Ramos (cell line): ENCODE results near the gene MINDY4.

Source experiments
- in situ Hi-C: fragments of 300-500 bp; cut with MboI; formaldehyde crosslinking; loops from one replicate; pipeline ENCODE4 v1.14.3; 2022; ENCODE audit warnings: low sequenced_read_pairs; ENCODE audit not compliant: unreplicated experiment

MINDY4 gene

DNA sequence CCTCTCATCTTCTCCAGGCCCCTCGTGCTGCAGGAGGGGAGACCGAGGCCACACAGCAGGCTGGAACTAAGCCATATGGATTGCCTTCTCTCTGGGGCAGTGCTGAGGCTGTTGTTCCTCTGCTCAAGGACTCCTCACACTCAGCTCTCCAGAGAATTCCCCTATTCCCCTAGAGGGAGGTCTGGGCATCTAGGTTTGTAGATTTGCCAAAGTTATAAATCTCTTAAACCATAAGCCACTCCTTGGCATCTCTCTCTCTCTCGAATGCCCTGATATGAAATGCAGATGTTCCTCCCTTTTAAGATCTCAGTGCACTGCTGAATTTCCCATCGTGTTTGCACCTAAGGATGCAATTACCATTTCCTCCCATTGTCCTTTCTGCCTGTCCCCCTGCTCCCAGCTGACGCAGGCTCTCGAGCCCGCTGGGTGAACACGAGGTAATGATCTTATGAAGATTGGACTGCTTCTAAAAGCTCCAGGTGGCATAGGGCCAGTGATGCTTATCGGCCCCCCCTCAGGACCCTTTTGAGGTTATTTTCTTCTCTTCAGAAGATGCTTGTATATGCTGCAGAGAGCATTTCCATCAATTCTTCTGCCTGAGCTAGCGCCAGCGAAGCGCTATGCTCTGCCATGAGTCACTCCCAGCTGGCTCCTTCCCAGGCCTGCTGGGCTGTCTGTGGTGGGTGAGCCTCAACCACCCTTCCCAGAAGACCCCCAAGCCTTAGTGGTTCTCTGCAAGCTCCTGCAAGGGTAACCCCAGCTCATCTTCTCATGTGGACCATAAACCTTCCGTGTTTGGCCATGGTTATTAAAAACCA, 98.8 kb downstream of the MINDY4 start:
- in situ Hi-C loops, result no loop called here

DNA sequence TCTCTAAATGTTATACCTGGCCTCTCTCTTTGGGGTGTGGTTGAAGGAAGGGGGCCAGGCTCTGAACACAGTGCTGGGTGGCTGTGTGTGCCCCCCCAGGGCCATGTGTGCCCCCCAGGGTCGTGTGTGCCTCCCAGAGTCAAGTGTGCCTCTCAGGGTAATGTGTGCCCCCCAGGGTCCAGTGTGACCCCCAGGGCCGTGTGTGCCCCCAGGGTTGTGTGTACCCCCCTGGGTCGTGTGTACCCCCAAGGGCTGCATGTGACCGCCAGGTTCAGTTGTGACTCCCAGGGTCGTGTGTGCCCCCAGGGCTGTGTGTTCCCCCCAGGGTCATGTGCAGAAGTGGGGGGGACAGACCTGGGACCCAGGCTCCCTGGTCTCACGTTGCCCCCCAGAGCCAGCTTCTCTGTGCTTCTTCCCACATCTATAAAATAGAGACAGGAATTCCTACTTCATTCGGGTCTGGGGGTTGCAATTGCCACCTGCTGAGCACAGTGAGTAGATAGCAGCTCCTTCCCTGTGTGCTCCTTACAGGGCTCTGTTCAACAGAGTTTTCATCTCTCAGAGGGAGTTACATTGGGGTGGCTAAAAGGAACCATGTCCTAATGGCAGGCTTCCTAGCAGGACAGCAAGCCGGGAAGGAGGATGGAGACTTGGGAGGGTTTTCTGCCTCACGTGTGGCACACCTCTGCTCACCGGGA, 99.8 kb downstream of the MINDY4 start:
- in situ Hi-C loops, result no loop called here

DNA sequence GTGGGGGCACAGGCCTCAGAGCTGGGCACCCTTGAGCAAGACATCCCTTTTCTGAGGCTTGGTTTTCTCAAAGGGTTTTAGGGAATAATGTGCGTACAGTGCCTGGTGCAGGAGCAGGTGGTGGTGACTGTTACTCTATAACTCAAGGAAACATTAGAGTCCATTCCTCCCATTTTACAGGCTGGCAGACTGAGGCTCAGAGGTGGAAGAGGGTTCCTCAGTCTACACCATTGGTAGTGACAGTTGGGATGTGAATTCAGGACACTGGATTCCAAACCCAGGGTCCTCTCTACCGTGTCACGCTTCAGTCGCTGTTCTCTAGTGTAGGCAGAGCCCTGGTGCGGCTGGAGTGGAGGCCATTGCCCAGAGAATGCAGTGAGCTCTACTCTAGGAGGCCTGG, 100.4 kb downstream of the MINDY4 start:
- in situ Hi-C loops, result no loop called here

DNA sequence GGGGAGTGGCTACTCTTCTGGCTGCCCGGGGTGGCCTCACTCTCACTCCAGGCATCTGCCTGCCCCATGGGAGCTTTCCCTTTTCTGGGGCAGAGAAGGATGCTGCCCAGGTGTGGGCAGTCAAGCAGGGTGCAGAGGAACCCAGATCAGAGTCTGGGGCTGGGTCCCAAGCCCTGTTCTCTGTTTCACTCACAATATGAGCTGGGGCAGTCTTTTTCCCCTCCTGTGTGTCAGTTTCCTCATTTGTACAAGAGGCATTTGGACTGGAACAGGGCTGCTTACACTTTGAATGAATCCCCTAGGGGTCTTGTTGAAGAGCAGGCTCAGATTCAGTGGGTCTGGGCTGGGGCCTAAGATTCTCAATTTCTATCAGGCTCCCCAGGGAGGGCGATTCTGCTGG, 102.0 kb downstream of the MINDY4 start:
- in situ Hi-C loops, result no loop called here

DNA sequence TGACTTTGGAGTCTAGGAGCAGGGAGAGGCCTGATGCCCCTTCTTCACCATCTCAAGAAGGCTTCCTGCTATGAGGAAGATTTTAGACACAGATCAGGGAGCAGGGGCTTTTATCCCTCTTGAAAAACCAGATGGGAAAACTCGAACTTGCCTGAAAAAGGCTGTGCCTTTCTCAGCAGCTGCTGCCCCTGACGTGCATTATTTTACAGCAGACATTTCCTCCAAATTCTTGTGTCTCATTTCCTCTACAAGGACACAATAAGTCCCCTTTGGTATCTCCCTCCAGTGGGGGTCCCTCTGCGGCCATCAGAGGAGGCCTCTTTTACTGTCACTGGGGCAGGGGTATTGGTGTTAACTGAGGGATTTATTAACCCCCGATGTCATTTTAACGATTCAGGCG, 102.4 kb downstream of the MINDY4 start:
- in situ Hi-C loops, result no loop called here

DNA sequence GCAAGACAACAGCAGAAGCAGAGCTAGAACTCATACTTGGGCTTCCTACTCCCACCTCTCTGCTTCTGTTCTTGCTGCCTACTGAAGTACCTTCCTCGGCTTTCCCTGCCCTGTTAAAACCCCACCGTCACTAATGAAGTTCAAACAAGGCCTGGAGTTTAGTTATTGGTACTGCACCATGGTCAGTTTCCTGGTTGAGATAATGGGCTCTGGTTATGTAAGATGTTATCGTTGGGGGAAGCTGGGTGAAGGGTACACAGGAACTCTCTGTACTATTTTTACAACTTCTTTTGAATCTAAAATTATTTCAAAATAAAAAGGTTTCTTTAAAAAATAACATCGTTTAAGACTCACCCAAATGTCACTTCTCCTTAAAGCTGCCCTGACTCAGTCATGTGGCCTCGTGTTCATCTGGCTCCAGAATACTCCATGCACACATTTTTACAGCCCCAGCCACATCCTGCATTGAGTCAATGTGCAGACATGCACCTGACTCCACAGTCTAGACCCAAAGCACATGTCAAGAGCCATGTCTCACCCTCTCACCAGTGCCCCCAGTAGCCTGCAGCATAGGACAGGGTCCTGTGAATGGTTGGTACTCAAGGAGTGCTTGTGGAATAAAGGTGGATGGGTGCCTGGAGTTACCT, 103.6 kb downstream of the MINDY4 start:
- in situ Hi-C loops, result no loop called here

DNA sequence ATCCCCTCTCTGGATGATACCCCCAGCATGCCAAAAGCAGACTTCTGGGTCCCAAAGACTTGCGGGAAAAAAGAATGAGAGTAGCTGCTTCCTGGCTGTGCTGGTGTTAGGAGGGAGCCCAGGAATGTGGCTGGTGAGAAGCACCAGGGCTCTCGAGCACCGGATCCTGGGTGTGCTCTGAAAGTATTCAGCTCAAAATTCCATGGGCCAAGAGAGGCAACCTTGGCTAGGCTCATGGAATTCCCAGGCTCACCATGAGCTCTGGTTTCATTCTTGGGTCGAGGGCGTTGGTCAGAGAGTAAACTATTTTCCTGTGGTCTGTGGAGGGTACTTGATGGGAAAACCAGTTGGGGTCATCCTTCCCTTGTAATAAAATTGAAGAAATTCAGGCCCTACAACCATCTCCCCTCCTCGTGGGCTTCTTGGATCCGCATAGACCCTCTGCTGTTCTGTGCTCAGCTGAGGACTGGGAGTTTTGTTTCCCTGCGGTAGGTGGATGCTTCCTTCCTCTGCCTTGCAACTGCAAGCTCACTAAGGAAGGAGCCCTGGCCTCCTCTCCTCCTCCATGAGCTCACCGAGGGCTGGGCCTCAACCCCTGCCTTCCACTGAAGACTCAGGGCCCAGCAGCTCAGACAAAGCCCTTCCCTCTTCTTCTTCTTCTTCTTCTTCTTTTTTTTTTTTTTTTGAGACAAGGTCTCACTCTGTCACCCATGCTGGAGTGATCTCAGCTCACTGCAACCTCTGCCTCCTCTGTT, 106.0 kb downstream of the MINDY4 start:
- in situ Hi-C loops, result no loop called here

DNA sequence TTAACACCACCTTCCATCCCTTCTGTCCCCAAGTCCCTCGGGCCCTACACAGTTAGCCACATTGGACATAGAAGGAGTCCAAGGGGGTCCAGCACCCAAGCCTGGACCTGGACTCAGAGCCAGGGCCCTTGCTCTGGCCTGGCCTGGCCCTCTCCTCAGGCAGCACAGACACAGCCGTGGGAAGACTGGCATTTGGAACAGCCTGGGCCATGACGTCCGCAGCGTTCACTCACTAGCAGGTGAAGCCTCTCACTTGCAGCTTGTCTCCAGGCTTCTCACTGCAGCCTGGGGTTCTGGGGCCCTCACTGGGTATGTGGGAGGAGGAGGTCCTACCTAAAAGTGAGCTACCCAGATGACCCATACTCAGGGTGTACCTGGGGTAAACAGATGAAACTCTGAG, 106.8 kb downstream of the MINDY4 start:
- in situ Hi-C loops, result no loop called here

DNA sequence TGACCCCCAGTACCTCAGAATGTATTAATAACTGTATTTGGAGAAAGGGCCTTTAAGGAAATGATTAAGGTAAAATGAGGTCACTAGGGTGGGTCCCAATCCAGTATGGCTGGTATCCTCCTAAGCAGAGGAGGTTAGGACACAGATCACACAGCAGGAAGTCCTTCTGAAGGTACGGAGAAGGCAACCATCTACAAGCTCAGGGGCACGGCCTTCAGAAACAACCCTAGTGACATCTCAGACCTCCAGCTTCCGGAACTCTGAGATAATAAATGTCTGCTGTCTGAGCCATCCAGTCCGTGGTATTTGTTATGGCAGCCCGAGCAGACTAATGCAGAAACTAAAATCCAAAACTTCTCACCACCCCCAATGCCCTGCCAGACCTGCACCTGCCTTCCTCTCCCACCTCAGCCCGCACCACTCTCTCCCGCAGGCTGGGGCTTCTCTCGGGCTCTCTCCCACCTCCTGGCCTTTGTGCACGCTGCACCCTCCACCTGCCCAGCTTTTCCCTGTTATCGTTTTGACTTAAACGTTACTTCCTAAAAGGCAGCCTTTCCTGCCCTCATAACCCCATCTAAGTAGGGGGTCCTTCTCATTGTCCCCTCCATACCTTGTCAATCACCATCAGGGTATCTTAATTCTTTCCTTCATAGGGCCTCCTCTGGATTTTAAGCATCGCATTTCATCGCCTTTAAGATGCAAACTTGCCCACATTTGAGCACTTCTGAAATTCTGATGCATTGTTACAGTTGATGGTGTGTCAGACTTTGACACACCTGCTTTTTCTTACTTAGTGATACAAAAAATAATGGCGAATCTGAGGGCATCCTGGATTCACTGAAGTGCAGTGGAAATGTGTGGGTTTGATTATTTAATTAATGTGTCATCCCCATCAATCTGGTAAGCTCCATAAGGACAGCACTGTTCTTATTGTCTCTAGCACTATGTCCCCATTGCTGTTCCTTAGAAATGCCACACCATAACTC, 108.2 kb downstream of the MINDY4 start:
- in situ Hi-C loops, result no loop called here

DNA sequence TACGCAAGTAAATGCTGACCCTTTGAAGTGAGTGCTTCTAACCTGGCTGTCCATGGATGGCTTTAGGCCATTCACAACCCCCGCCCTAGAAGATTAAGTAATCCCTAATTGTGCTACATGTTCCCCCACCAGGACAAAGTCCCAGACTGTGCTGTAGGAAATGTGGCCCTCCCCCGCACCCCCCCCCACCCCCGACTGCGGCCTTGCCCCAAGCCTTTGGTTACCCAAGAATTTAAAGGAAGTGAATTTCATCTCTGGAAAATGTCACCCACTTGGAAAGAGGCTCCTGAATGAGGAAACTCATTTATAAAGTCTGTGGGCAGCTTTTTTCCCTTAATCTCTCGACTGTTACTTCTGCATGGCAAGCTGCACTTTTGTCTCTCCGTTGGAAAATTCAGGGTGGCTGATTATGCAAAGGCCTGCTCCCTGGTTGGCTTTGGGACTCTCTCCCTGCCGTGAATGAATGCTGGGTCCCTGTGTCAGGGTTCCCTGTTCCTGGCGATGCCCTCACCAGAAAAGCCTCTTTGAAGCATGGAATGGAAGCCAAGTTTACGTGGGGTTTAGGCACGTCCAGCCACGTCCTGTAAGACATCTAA, 109.0 kb downstream of the MINDY4 start:
- in situ Hi-C loops, result no loop called here

DNA sequence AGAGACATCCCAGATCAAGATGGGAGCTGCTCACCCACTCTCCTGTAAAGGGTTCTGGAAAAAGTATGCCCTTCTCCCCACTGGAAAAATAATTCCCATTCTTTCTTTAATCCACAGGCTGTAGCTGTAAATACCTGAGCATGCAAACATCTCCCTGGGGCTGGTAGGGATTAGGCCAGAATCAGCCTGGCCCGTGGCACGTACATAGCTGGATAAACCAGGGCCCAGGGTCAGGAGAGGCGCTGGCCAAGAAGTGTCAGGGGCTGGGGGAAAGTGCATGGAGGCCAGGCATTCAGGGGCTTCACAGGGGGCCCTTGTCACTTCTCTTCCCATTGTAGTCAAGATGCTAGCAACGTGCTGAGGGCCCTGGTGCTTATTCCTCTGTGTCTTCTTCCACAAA, 109.7 kb downstream of the MINDY4 start:
- in situ Hi-C loops, result no loop called here

DNA sequence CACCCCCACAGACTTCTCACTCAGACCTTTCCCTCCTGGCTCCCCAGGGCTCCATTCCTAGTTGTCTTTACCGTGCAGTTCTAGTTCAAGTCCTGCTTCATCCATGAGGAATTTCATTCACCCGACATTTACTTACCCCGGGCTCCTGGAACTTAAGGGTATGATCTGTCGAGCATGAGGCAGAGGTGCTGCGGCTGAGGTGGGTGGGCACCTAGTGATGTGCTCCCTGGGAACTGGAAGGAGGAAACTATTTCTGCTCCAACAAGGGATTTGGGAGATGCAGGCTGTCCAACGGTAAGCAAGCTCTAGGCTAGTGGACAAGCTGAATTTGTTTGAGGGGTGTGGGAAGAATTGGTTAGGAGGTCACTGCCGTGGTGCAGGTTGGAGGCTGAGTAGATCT, 110.2 kb downstream of the MINDY4 start:
- in situ Hi-C loops, result no loop called here

DNA sequence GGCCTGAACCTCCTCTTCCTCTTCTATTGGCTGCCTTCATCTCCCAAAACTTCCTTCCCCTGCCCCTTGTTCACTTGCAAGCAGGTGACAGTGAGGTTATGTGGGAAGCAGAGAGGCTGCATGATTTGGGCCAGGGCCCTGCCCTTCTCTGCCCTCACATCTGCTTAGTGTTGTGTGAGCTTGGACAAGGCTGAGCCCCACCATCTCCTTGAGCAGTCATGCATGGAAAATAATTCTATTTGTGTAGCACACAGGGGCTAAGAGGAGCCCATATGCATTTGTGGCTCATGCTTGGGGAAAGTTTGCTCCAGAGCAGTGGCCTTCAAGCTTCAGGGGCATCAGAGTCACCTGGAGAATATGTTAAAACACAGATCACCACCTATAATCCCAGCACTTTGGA, 113.7 kb downstream of the MINDY4 start:
- in situ Hi-C loops, result no loop called here

DNA sequence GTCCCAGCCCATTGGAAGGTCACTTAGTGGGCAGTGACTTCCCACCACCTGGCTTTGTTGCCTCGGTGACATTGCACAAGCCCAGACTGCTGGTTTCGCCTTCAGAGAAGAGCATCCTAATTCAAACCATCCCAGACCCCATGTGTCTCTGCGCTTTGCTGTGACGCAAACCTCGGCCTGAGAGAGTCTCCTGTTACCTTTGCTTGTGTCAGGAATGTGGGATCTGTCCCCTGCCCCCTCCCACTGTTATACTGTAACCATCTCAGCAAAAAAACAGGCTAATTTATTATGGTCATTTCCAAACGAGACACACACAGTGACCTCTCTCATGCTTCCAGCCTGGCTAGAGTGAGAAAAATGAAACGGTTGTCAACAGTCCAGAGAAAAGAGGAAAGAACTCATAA, 115.4 kb downstream of the MINDY4 start:
- in situ Hi-C loops, result no loop called here

DNA sequence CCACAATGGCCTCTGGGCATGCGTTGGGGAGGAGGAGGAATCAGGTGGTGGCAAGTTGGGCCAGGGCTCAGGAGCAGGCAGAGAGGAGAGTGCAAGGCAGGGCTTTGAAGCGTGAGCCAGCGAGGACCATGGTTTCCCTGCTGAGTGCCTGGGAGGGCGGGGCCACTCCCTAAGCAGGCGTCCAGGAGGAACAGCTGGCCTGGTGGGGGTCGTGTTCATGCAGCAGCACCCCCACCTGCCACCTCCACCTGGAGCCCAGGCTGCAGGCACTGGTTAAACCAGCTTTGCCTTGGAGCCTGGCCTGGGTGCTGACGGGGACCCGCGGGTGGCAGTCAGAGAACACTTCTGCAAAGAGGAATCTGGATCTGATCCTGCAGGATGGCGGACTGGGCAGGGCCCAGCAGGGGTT, 116.3 kb downstream of the MINDY4 start:
- in situ Hi-C loops, result no loop called here

DNA sequence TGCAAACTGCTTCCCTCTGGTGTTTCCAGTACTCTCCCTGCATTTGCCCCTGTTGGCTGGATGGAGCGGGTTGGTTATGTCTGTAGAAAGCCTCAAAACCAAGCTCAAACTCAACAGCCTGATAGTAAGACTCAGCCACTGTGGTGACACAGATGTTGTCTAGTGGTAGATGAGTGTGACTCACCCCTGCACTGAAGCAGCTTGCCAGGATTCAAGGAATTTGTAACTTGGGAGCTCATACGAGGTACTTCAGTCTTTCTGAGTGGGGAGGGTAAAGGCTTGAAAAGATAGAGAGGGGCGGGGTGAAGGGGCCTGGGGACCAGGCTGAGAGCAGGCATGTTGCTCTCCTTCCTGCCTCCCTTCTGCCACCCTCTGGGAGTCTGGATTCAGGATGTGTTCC, 117.5 kb downstream of the MINDY4 start:
- in situ Hi-C loops, result no loop called here

DNA sequence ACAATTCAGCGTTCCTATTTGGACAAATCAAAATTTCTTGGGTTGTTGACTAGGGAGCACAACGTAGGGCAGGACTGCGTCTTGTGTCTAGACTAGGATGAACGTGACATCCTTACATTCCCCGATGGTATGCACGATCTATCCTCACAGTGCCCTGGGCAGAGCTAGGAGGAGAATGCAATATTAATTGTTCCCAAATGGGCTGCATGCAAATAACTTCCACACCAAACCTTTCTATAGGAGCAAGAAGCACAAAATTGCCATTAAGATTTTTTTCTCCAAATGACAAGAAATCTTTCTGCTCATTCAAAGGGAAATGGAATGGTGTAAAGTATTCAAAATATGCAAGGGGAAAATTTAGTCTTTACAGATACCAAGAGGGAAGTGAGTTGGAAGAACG, 119.0 kb downstream of the MINDY4 start:
- in situ Hi-C loops, result no loop called here

DNA sequence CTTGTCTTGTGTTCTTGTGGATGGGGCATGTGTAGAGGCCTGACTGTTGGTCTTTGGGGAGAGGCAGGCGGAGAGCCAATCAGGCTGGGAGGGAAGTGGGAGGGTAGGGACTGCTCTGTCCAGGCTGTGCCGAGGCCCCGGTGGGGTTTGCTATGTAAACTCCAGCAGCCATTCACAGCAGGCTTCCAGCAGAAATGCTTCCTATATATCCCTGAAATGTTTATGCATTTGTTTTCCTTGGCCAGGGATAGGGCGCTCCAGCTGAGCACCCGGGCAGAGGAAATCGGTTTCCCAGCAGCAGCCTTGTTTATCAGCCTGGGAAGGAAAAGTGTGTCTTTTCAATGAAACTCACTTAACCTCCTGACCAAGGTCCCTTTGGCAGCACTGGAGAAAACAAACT, 122.1 kb downstream of the MINDY4 start:
- in situ Hi-C loops, result no loop called here

DNA sequence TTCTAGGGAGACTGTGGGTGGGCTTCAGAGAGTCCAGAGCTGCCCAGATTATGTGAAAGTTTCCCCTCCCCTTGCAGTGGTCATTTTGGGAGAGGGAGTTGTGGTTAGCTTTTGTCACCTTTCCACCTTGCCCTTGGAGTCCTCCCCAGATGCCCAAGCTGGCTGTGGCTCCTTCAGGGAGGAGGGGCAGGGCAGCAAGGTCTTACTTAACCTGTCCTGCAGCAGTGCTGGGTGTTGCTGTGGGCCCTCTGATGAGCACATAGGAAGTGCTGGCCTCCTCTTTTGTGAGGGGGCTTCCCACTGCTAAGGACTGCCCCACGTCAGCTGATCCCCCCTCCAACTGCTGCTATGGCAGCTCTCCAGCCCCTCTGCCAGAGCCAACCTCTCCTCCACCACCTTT, 122.8 kb downstream of the MINDY4 start:
- in situ Hi-C loops, result no loop called here
